Osteocyte (in vitro differentiated cells): ENCODE measurements around the gene RMC1. TPM values are rescaled to one million over a fixed set of nuclear protein-coding genes. Genes with fewer than 3 reads are reported as not detected.

Source experiments
- DNase-seq: peaks from one replicate; pipeline ENCODE4 v3.0.0; 2021; ENCODE audit warnings: mixed read lengths; ENCODE audit not compliant: unreplicated experiment; ENCODE audit errors: extremely low spot score
- H3K27ac Mint-ChIP-seq: one replicate; pipeline ENCODE4 v1.8.0; 2021; ENCODE audit warnings: mild to moderate bottlenecking, mixed read lengths; ENCODE audit not compliant: unreplicated experiment
- H3K27me3 Mint-ChIP-seq: one replicate; pipeline ENCODE4 v1.8.0; 2021; ENCODE audit warnings: mixed read lengths; ENCODE audit not compliant: unreplicated experiment
- H3K36me3 Mint-ChIP-seq: one replicate; pipeline ENCODE4 v1.8.0; 2021; ENCODE audit warnings: mixed read lengths; ENCODE audit not compliant: unreplicated experiment
- H3K4me1 Mint-ChIP-seq: one replicate; pipeline ENCODE4 v1.8.0; 2021; ENCODE audit warnings: mixed read lengths; ENCODE audit not compliant: unreplicated experiment
- H3K4me3 Mint-ChIP-seq: one replicate; pipeline ENCODE4 v1.8.0; 2021; ENCODE audit warnings: mild to moderate bottlenecking, moderate library complexity, mixed read lengths; ENCODE audit not compliant: unreplicated experiment
- H3K9me3 Mint-ChIP-seq: one replicate; pipeline ENCODE4 v1.8.0; 2021; ENCODE audit warnings: mixed read lengths; ENCODE audit not compliant: unreplicated experiment
- total RNA-seq: library from RNA; stranded (reverse); gene quantifications from 2 replicates; pipeline ENCODE4 v1.2.1, GENCODE V29; 2021
- TF ChIP-seq, protein P1 (sequence below): fragments of 200-600 bp; sonication (generic); IDR thresholded peaks from 2 replicates; pipeline ENCODE4 v1.5.0; 2021; ENCODE audit warnings: antibody characterized with exemption, mild to moderate bottlenecking, moderate library complexity

RMC1 gene
- total RNA-seq, 1 donor from 2014 or later, result 25.5 TPM

GRCh38 chr18:23560186-23560585 is 56.9 kb downstream of the RMC1 start:
- H3K27ac Mint-ChIP-seq, result no peak overlapping the region
- H3K36me3 Mint-ChIP-seq, result peaks cover 33% of the 10 kb centered on the region
- TF ChIP-seq, protein P1, sequence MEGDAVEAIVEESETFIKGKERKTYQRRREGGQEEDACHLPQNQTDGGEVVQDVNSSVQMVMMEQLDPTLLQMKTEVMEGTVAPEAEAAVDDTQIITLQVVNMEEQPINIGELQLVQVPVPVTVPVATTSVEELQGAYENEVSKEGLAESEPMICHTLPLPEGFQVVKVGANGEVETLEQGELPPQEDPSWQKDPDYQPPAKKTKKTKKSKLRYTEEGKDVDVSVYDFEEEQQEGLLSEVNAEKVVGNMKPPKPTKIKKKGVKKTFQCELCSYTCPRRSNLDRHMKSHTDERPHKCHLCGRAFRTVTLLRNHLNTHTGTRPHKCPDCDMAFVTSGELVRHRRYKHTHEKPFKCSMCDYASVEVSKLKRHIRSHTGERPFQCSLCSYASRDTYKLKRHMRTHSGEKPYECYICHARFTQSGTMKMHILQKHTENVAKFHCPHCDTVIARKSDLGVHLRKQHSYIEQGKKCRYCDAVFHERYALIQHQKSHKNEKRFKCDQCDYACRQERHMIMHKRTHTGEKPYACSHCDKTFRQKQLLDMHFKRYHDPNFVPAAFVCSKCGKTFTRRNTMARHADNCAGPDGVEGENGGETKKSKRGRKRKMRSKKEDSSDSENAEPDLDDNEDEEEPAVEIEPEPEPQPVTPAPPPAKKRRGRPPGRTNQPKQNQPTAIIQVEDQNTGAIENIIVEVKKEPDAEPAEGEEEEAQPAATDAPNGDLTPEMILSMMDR, result no peak
- H3K4me1 Mint-ChIP-seq, result peaks cover 2% of the 10 kb centered on the region
- no peaks in the 10 kb centered on the region for H3K9me3 Mint-ChIP-seq
- H3K4me3 Mint-ChIP-seq, result no peak overlapping the region
- no peaks in the 10 kb centered on the region for H3K27me3 Mint-ChIP-seq
- DNase-seq, result no peak

GRCh38 chr18:23563377-23564043 is 60.2 kb downstream of the RMC1 start:
- H3K4me1 Mint-ChIP-seq, result peaks cover 2% of the 10 kb centered on the region
- peaks cover 45% of the 10 kb centered on the region for H3K36me3 Mint-ChIP-seq
- no peaks in the 10 kb centered on the region for H3K9me3 Mint-ChIP-seq
- DNase-seq, result no peak
- TF ChIP-seq, protein P1, result no peak
- H3K27ac Mint-ChIP-seq, result no peak overlapping the region
- H3K27me3 Mint-ChIP-seq, result no peaks in the 10 kb centered on the region
- H3K4me3 Mint-ChIP-seq, result no peak overlapping the region

DNA sequence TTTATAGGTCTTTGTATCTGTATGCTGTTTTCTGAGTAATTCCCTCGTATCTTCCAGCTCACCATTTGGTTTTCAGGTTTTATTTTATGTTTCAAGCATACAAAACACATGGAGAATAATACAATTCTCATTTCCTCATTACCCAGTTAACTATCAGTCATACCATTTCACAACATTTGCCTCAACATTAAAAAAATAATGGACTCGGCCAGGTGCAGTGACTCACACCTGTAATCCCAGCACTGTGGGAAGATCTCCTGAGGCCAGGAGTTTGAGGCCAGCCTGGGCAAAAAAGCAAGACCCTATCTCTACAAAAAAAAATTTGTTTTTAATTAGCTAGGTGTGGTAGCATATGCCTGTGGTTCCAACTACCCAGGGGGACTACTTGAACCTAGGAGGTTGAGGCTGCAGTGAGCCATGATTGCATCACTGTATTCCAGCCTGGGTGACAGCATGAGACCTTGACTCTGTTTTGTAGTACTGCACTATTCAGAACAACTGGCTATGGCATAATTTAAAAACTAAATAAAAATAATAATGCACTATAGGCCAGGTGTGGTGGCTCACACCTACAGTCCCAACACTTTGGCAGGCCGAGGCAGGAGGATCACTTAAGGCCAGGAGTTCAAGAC is 62.7 kb downstream of the RMC1 start:
- Mint-ChIP-seq H3K27ac (no peak overlapping the region), H3K4me3 (no peak overlapping the region), H3K27me3 (no peaks in the 10 kb centered on the region), H3K9me3 (no peaks in the 10 kb centered on the region), H3K36me3 (peaks cover 51% of the 10 kb centered on the region), H3K4me1 (peaks cover 2% of the 10 kb centered on the region)
- no peak for DNase-seq
- TF ChIP-seq, protein P1, result no peak

DNA sequence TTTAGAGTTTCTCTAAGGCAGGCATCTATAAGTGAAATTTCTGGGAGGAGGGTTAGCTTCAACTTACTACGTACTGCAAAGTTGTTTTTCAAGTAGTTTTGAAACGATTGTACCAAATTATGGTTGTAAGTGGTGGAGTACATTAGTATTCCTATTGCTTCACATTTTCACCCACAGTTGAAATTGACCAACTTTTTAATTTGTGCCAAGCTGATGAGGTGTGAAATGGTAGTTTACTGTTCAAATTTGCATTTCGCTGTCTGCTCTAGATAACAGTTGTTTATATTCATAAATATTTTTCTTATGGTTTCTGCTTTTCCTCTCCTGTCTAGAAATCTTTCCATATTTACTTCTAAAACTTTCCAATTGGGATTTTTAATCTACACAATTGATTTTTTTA is 64.4 kb downstream of the RMC1 start:
- H3K27ac Mint-ChIP-seq, result no peak overlapping the region
- no peak overlapping the region for H3K4me3 Mint-ChIP-seq
- TF ChIP-seq, protein P1, result no peak
- no peaks in the 10 kb centered on the region for H3K9me3 Mint-ChIP-seq
- DNase-seq, result no peak
- H3K36me3 Mint-ChIP-seq, result peaks cover 44% of the 10 kb centered on the region
- H3K27me3 Mint-ChIP-seq, result no peaks in the 10 kb centered on the region
- H3K4me1 Mint-ChIP-seq, result peaks cover 2% of the 10 kb centered on the region

DNA sequence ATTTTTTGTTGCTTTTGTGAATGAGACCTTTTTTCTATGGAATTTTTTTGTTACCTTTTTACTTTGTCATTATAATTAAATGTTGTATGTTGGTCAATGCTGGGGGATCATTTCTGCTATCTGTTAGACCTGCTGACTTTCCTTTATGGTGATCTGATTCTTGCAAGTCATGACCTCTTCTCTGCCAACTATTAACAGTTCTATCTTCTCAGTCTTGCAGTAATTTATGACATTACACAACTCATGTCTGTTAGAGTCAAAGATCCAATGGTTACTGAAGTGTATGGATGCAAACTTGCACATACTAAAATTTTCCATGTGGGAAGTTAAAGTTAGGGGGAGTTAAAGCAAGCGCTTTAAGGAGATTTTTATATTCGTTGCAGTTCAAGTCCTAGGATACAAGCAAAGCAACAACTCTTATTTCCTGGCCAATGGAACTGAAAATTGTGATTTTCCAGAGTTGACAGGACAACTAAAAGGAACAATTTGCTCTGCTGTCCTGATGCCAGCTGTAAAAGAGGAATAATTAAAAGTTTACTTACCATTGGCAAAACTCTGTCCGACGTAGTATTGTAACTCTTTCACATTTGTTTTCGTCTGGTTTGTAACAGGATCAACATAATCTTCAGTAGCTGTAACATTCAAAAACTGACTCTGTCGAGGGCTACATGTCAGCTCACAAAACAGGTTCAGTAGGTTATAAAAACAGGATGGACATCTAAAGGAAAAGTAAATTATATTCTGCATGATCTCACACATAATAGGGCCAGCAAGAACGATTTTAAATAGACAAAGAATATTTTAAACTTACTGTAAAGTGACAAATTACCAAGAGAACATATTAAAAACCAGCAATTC is 65.2 kb downstream of the RMC1 start:
- Mint-ChIP-seq H3K9me3 (no peaks in the 10 kb centered on the region), H3K36me3 (peaks cover 44% of the 10 kb centered on the region), H3K4me1 (peaks cover 4% of the 10 kb centered on the region), H3K27me3 (no peaks in the 10 kb centered on the region), H3K27ac (no peak overlapping the region), H3K4me3 (no peak overlapping the region)
- no peak for DNase-seq
- TF ChIP-seq, protein P1, result no peak
